HG02885 (cell line): ENCODE data around the gene MAP3K21.

Experiments
- ATAC-seq: cut with Tn5 transposase; IDR thresholded peaks from one replicate; pipeline ENCODE4 v1.9.1; 2021; ENCODE audit warnings: mild to moderate bottlenecking; ENCODE audit not compliant: unreplicated experiment, poor library complexity

MAP3K21 gene

GRCh38 chr1:233327651-233328141 is at the start of gene MAP3K21:
Gene MAP3K21, plus strand, starts transcription at chr1:233327724. Its CDS starts 305 bp downstream, at chr1:233328029.
- ATAC-seq, result peak; percentile 54

GRCh38 chr1:233278631-233279030 is 48.9 kb upstream of the MAP3K21 start:
- no peak for ATAC-seq

DNA sequence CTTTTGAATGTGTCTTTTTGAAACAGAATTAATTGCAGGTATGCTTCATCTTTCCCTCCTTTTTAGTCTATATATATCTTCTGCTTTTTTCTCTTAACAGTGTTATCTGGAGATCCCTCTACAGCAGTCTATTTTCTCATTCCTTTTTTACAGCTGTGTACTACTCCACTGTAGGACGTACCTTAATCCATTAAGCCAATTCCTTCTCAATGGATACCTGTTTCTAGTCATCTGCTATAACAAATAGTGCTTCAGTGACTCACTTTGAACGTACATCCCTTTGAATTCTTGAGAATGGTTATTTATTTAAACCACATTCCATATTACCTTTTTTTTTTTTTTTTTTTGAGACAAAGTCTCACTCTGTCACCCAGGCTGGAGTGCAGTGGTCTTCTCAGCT is 47.6 kb upstream of the MAP3K21 start:
- no peak for ATAC-seq

GRCh38 chr1:233281711-233282581 is 45.6 kb upstream of the MAP3K21 start:
- ATAC-seq, result peak; percentile 82

GRCh38 chr1:233282582-233282886 is 45.0 kb upstream of the MAP3K21 start:
- ATAC-seq, result no peak

DNA sequence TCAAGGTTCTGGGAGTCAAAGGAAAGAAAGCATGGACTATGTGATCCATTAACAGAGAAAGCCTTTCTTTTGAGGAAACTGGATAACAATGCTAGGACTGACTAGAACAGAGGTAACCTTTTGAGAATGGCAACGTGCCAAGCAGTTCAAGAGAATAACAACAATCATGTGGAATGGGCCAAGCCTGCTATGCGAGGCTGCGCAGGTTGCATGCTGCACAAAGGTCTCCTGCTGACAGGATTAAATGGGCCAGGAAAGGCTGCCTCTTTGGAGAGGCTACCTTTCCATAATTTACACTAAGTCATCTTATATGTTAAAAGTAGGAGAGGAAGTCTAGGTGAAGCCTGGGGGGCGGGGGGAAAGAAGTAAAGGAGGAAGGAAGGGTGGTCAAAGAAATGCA is 37.8 kb upstream of the MAP3K21 start:
- no peak for ATAC-seq

- ATAC-seq, result no peak
Observed at GRCh38 chr1:233290396-233291034, 37.0 kb upstream of the MAP3K21 start.

DNA sequence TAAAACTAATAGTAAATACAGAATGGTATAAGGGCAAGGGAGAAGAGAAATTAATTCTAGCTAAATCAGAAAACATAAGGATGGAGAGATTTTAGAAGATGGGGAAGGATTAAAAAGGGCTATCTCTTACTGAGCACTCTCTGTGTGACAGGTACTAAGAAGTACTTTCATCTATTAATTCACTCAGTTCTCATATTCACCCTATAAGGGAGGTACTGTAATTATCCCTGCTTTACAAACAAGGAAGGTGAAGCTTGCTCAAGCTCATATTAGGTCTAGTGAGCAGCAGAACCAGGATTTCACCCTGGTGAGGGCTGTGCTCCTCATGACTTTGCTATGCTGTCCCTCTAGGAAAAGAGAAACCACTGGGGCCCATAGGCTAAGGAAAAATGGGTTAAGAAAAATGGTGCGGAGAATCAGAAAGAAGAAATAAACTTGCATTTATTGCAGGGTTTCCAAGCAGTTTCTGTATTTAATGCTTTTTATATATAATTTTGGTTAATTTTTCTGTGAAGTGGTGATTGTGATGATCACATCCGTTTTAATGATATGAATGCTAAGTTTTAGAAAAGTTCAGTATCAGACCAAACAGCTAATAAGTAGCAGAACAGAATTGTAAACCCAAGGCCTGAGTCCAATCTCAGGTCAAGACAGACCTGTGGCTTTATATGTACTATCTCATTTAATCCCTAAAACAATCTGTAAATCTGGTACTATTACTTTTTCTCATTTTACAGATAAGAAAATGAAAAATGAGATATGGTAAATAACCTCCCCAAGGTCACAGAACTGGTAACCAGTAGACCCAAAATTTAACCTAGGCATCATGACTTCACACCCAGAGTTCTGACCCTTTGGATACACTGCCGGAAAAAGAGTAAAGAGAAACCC is 33.7 kb upstream of the MAP3K21 start:
- no peak for ATAC-seq

- peak; percentile 30 for ATAC-seq
Observed at GRCh38 chr1:233294913-233295236, 32.6 kb upstream of the MAP3K21 start.

- ATAC-seq, result peak; percentile 92
Observed at GRCh38 chr1:233295237-233295974, 32.1 kb upstream of the MAP3K21 start, which contains the start of gene PCNX2. Gene PCNX2, minus strand, starts transcription at chr1:233295725. Its CDS starts 247 bp downstream, at chr1:233295478.

DNA sequence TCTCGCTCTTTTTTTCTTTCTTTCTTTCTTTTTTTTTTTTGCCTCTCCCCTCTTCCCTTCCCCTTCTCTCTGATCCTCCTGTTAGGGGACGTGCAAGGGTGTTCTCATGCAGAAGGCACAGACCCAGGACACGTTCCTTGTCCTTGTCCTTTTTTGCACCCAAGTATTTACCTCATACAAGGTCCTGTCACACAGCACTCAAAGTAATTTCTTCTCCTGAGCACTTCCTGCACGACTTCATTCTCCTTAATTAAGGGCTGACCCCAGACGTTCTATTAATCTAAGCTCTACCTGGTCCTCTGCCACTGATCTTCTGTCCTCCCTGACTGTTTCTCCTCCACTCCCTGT is 31.6 kb upstream of the MAP3K21 start:
- ATAC-seq, result no peak

DNA sequence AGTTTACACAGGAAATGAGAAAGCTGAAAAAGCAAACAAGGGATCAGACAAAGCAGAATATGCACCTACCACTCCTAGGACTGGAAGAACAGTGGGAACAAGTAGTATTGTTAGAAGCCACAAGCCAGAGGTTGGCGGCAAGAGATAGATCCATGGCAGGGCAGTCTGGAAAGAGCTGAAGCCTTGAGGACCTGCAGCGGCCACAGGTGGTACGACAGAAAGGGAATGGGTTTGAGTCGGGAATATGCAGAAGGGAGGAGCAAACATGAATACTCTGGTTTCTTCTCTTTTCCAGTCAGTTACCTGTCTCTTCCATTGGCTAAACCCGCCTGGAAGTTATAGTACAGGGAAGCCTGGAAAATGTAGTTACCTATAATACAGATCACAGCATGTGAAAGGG is 28.1 kb upstream of the MAP3K21 start:
- ATAC-seq, result no peak

DNA sequence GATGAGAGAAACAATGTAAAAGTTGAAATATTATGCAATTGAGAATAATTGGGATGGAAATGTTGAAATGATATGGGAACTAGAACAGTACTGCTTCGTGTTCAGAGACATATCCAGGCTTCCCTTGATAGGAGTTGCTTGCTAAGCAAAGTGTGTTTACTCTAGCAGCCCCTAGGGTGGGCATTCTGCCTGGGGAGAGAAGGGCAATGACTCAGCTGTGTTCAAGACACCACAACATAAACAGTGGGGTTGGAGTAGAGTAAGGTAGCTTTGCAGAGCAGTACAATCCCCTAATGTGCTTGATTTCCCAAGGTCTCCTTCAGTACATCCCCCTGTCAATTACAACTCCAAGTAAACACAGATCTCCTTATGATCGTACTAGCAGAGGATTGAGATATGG is 27.2 kb upstream of the MAP3K21 start:
- ATAC-seq, result no peak

GRCh38 chr1:233304489-233305102 is 22.9 kb upstream of the MAP3K21 start:
- no peak for ATAC-seq

DNA sequence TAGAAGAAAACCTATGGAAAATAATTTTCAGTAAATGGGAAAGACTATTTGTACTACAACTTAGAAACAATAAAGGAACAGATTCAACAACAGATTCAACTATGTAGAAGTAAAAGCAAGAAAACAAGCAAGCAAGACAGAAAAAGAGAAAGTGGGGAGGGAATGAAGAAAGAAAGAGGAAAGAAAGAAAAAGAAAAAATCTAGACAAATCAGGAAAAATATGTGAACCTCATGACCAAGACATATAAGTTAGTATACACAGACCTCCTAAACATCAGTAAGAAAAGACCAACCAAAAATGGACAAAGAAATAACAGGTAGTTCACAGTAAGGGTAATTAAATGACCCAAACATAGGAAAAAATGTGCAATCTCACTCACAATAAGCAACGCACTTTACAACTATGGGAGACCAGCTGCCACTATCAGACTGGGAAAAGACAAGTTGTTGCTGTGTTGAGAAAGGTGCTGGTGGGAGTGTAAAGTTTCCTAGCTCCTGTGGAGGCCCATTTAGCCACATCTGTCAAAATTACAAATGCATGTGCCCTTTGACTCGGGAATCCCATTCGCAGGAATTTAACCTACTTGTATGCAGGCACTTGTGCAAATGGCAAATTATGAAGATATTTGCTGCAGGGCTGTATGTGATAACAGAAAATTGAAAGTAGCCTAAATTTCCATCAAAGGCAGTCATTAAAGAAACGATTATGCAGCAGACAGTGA is 13.9 kb upstream of the MAP3K21 start:
- ATAC-seq, result no peak

DNA sequence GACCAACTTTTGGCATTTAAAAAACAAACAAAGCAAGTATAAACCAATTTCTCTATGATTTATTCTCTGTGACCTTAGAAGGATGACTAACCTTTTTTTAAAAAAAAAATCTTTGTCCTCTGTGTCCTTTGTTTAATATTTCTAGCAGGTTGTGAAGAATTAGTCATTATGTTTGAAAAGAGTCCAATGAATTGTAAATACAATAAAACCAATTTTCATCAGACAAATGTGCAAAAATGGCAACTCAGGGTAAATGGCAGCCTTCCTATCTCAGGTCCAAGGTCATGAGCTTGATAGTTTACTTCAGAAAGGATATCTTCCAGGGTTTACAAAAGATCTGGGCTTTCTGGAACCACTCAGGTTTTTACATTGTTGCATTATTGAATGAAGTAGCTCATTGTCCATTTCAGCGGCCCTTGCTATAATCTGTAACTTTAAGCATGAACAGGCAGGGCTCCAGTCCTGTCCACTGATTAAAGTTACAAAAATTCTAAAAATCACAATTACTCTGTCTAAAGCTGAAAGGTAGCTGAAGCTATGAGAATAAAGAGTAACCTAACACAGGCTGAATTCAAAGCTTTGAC is 11.7 kb upstream of the MAP3K21 start:
- no peak for ATAC-seq

DNA sequence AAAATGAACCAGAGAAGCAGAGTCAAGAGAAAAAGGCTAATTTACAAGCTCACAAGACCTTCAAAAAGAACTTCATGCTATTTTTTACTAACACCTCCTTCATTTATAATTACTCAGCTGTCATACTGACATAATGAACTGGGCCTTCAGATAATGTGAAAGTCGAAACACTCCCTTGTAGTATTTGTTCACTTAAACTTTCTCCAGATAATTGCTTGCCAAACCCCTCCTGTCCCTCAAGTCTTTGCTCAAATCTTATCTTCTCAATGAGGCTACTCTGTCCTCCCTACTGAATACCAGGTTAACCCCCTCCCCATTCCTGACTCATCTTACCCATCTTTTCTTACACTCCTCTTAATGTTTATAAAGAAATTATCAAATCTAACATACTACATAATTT is 11.1 kb upstream of the MAP3K21 start:
- no peak for ATAC-seq

- ATAC-seq, result no peak
Observed at GRCh38 chr1:233319272-233319671, 8.3 kb upstream of the MAP3K21 start.

DNA sequence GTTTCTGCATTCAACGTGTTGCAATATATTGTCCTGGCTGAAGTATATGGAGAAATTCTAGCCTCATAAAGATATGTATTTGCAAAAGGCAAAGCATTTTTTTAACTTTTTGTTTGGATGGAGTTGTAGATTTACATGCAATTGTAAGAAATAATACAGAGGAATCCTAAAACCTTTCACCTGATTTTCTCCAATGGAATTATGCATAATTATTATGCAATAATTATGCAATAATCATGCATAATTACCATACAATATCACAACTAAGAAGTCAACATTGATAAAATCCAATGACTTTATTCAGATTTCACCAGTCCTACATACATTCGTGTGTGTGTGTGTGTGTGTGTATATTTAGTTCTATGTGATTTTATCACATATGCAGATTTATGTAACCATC is 7.5 kb upstream of the MAP3K21 start:
- no peak for ATAC-seq
